ENCODE measurements around the gene KRTAP9-6.
"Not testable (repeated sequence)": the region's sequence is repeated elsewhere in the genome, so short reads cannot be mapped to it uniquely, and the experiment has no call there.

KRTAP9-6 gene, protein sequence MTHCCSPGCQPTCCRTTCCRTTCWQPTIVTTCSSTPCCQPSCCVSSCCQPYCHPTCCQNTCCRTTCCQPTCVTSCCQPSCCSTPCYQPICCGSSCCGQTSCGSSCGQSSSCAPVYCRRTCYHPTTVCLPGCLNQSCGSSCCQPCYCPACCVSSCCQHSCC

DNA sequence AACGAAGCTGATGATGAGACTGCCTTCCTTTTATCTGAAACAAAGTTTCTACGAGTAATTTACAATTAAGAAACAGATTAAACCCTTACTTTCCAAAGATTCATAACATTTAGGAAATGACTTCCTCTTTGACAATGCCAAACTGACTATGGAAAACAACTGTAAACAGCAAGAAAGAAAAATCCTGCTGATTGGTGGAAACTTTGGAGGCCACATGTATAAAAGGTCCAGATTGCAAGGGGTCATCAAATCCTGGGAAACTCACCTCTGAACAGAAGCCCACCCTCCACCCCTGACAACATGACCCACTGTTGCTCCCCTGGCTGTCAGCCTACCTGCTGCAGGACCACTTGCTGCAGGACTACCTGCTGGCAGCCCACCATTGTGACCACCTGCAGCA, at the start of gene KRTAP9-6:
Gene KRTAP9-6, plus strand, starts transcription at position 301 of the 400 bp plus-strand sequence. Its CDS starts 0 bp downstream, at position 301.
- no peak for DNase-seq

DNA sequence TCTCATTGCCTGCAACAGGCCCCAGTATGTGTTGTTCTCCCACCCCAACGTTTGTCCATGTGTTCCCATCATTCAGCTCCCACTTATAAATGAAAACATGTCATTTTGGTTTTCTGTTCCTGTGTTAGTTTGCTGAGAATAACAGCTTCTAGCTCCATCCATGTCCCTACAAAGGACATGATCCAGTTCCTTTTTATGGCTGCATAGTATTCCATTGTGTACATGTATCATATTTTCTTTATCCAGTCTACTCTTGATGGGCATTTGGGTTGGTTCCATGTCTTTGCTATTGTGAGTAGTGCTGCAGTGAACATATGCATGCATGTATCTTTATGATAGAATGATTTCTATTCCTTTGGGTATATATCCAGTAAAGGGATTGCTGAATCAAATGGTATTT, 49.5 kb upstream of the KRTAP9-6 start:
- DNase-seq, result no peak

DNA sequence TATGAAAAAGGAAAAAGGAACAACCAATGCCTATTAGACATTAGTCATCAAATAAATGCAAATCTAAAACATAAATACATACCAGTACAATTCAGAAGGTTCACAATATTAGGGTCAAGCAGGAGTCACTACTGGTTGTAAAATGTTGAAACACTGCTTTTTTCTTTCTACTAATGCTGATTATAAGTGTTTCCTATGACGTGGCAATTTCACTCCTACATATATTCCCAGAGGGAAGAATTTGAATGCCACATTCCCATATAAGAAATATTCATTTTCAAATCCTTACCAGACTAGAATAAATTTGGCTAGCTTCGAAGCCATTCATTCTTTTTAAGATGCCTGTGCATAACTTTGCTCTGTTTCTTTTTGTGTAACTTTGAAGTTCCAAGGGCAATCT, 41.4 kb upstream of the KRTAP9-6 start:
- peak; percentile 1 for DNase-seq

GRCh38 chr17:41226051-41226450, 39.1 kb upstream of the KRTAP9-6 start:
- no peak for DNase-seq

DNA sequence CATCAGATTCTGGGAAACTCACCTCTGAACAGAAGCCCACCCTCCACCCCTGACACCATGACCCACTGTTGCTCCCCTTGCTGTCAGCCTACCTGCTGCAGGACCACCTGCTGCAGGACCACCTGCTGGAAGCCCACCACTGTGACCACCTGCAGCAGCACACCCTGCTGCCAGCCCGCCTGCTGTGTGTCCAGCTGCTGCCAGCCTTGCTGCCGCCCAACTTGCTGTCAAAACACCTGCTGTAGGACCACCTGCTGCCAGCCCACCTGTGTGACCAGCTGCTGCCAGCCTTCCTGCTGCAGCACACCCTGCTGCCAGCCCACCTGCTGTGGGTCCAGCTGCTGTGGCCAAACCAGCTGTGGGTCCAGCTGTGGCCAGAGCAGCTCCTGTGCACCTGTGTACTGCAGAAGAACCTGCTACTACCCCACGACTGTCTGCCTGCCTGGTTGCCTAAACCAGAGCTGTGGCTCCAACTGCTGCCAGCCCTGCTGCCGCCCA, 38.5 kb upstream of the KRTAP9-6 start, which contains the start of gene KRTAP9-2:
Gene KRTAP9-2, plus strand, starts transcription at position 51 of the 498 bp plus-strand sequence. Its CDS starts 7 bp downstream, at position 58.
- DNase-seq, result not testable (repeated sequence)

DNA sequence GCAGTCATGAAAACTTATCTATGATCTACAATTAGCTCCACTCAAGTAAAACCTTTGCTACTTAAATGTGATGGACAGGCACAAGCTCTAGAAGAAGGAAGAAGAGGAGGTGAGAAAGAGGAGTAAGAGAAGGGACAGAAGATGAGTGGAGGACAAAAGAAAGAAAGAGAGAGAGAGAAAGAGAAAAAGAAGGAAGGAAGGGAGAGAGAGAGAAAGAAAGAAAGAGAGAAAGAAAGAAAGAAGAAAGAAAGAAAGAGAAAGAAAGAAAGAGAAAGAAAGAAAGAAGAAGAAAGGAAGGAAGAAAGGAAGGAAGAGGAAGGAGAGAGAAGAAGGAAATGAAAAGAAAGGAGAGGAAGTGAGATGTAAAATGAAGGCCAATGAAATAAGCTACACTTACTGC, 35.1 kb upstream of the KRTAP9-6 start:
- DNase-seq, result no peak

GRCh38 chr17:41231731-41232130, 33.4 kb upstream of the KRTAP9-6 start:
- no peak for DNase-seq

DNA sequence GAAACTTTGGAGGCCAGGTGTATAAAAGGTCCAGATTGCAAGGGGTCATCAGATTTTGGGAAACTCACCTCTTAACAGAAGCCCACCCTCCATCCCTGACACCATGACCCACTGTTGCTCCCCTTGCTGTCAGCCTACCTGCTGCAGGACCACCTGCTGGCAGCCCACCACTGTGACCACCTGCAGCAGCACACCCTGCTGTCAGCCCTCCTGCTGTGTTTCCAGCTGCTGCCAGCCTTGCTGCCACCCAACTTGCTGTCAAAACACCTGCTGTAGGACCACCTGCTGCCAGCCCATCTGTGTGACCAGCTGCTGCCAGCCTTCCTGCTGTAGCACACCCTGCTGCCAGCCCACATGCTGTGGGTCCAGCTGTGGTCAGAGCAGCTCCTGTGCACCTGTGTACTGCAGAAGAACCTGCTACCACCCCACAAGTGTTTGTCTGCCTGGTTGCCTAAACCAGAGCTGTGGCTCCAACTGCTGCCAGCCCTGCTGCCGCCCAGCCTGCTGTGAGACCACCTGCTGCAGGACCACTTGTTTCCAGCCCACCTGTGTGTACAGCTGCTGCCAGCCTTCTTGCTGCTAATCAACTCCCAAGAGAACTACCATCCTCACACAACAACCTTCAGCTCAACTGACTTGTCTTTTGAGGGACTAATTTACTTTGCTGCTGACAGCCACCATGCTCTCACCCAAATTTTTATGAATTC, 32.6 kb upstream of the KRTAP9-6 start, which contains the start of gene KRTAP9-3:
Gene KRTAP9-3, plus strand, starts transcription at position 51 of the 707 bp plus-strand sequence. Its CDS starts 53 bp downstream, at position 104.
- not testable (repeated sequence) for DNase-seq

DNA sequence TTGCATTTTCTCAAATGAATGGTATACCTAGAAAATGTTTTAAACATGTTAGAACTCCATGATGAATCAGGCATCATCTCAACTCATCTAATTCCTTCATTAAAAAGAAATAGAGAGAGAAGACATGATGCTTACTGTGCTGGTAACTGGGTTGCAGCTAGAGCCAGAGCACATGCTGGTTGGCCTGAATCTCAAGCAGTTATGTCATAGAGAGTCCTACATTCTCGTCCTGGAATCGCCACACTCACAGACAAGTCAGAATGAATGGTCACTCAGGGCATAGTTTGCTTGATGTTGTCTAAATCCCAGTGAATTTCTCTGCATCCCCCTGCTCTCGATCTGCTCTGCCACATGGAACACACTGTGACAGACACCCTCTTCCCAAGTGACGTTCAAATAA, 28.1 kb upstream of the KRTAP9-6 start:
- not testable (repeated sequence) for DNase-seq

DNA sequence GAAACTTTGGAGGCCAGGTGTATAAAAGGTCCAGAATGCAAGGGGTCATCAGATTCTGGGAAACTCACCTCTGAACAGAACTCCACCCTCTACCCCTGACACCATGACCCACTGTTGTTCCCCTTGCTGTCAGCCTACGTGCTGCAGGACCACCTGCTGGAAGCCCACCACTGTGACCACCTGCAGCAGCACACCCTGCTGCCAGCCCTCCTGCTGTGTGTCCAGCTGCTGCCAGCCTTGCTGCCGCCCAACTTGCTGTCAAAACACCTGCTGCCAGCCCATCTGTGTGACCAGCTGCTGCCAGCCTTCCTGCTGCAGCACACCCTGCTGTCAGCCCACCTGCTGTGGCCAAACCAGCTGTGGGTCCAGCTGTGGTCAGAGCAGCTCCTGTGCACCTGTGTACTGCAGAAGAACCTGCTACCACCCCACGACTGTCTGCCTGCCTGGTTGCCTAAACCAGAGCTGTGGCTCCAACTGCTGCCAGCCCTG, 27.2 kb upstream of the KRTAP9-6 start, which contains the start of gene KRTAP9-8:
Gene KRTAP9-8, plus strand, starts transcription at position 51 of the 489 bp plus-strand sequence. Its CDS starts 53 bp downstream, at position 104.
- not testable (repeated sequence) for DNase-seq

DNA sequence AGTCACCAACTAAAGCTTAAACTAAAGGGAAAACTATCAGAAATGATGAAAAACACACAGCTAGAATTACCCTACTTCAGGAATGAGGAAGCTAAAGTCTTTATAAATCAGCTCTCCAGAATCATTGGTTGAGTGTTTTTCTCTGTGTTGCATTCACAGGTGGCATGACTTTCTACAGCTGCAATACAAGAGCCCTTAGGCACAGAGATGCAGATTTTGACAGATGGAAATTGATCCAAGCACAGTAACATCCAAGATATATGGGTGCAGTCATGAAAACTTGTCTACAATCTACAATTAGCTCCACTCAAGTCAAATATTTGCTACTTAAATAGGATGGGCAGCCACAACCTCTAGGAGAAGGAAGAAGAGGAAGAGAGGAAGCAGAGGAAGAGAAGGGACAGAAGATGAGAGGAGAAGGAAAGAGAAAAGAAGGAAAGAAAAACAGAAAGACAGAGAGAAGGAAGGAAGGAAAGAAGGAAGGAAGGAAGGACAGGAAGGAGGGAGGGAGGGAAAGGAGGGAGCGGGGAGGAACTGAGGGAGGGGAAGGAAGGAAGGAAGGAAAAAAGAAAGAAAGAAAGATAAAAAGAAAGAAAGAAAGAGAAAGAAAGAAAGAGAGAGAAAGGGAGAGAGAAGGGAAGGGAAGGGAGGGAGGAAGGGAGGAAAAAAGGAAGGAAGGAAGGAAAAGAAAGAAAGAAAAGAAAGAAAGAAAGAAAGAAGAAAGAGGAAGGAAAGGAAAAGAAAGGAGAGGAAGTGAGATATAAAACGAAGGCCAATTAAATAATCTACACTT, 18.0 kb upstream of the KRTAP9-6 start:
- not testable (repeated sequence) for DNase-seq

DNA sequence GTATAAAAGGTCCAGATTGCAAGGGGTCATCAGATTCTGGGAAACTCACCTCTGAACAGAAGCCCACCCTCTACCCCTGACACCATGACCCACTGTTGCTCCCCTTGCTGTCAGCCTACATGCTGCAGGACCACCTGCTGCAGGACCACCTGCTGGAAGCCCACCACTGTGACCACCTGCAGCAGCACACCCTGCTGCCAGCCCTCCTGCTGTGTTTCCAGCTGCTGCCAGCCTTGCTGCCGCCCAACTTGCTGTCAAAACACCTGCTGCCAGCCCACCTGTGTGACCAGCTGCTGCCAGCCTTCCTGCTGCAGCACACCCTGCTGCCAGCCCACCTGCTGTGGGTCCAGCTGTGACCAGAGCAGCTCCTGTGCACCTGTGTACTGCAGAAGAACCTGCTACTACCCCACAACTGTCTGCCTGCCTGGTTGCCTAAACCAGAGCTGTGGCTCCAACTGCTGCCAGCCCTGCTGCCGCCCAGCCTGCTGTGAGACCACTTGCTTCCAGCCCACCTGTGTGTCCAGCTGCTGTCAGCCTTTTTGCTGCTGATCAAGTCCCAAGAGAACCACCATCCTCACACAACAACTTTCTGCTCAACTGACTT, 15.4 kb upstream of the KRTAP9-6 start, which contains the start of gene KRTAP9-4:
Gene KRTAP9-4, plus strand, starts transcription at position 51 of the 604 bp plus-strand sequence. Its CDS starts 34 bp downstream, at position 85.
- not testable (repeated sequence) for DNase-seq

GRCh38 chr17:41251261-41251660, 13.9 kb upstream of the KRTAP9-6 start:
- DNase-seq, result no peak

DNA sequence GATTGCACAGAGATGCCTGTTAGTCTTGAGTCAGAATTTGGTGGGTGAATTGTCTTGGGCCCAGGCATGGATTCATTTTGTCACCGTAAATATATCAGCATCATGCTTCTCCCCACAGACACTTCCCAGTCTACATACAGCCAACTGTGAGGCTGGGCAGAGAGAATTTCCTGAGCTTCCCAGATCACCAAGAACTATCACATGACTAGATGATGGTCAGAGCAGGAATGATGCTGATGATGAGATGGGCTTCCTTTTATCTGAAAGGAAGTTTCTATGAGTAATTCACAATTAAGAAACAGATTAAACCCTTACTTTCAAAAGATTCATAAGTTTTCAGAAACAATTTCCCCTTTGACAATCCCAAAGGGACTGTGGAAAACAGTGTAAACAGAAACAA, 10.3 kb upstream of the KRTAP9-6 start:
- peak; percentile 20 for DNase-seq

DNA sequence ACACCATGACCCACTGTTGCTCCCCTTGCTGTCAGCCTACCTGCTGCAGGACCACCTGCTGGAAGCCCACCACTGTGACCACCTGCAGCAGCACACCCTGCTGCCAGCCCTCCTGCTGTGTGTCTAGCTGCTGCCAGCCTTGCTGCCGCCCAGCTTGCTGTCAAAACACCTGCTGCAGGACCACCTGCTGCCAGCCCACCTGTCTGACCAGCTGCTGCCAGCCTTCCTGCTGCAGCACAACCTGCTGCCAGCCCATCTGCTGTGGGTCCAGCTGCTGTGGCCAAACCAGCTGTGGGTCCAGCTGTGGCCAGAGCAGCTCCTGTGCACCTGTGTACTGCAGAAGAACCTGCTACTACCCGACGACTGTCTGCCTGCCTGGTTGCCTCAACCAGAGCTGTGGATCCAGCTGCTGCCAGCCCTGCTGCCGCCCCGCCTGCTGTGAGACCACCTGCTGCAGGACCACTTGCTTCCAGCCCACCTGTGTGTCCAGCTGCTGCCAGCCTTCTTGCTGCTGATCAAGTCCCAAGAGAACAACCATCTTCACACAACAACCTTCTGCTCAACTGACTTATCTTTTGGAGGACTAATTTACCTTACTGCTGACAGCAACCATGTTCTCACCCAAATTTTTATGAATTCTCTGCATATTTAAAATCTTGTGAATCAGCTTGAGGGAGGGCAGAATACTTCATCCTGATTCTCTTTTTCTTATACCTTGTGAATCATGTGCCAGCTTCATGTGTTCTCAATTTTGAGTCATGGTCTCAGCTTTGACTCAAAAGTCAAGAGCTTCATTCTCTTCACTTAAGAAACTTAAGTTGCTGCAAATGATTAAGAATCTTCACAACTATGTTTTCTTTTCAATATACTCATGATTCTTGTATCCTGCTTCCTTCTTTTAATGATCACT, 9.5 kb upstream of the KRTAP9-6 start, which contains the start of gene KRTAP9-9:
Gene KRTAP9-9, plus strand, starts transcription at position 4 of the 910 bp plus-strand sequence.
- not testable (repeated sequence) for DNase-seq

DNA sequence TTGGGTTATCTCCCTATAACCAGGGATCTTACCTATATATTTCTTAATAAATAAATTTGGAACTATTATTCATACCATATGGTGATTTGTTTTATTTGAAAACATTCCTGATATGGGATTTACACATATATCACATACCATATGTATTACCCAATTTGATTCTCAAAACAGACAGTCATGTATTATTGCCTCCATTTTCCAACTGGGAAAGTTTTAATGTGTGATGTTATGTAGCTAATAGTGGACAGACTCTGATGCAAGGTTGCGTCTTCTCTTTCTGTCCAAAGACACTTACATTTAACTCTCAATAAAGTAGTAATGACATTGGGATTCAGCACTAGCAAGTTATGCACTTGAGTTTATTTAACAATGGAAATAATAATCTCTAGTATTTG, 8.9 kb upstream of the KRTAP9-6 start:
- DNase-seq, result no peak

- DNase-seq, result no peak
Observed at GRCh38 chr17:41258406-41258805, 6.8 kb upstream of the KRTAP9-6 start.

DNA sequence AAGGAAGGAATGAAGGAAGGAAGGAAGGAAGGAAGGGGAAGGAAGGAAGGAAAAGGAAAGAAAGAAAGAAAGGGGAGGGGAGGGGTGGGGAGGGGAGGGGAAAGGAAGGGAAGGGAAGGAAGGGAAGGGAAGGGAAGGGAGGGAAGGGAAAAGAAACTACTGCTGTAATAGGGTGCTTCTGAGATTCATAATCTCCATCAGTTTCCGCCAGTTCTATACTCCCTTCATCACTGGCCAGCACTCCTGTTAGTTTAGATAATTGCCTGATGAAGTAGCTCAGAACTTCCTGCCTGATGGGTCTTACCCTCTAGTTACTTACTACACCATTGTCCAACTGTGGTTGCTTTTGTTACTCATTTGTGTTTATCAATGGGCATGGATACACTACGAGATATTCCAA, 2.0 kb upstream of the KRTAP9-6 start:
- DNase-seq, result no peak

DNA sequence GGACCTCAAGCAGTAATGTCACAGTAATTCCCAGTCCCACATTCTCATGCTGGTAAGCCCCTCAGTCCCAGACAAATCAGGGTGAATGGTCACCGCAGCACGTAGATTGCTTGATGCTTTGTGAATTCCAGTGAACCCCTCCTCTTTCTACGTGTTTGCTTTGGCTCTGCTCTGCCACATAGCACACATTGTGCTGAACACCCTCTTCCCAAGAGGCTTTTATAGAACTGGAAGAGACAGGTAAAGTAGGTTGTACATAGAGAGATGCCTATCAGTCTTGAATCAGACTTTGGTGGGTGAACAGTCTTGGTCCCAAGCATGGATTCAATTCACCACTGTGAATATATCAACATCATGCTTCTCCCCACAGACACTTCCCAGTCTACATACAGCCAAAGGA, 579 bp upstream of the KRTAP9-6 start:
- DNase-seq, result no peak

- DNase-seq, result no peak
Observed at GRCh38 chr17:41267711-41268110, 2.5 kb downstream of the KRTAP9-6 start.

- DNase-seq, result not testable (repeated sequence)
Observed at GRCh38 chr17:41271323-41271722, 6.1 kb downstream of the KRTAP9-6 start.

Measured in HCEC 1CT (cell line).